ENCODE measurements around the gene SLC1A4. TPM values are rescaled to one million over a fixed set of nuclear protein-coding genes. Genes with fewer than 3 reads are reported as not detected.

The SLC1A4 gene
- total RNA-seq, 1 experiment from 2014 or later: 12.9 TPM

DNA sequence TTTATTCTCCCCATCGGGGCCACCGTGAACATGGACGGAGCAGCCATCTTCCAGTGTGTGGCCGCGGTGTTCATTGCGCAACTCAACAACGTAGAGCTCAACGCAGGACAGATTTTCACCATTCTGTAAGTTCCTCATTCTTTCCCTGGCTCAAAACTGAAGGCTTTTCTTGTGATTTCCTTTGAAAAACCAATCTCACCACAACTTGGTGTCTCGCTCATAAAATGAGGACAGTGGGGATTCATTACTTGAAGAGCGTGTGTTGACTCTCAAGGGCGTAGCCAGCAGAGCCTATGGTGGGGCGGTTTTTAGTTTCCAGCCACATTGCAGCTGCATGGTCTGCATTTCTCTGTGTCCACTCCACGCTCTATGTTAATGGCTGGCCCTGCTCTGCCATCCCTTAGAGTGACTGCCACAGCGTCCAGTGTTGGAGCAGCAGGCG lies 29.0 kb downstream of the SLC1A4 start:
- Histone ChIP-seq H3K4me1 (ENCODE audit: control insufficient read depth, insufficient read depth, low read length) (no peaks in the 10 kb centered on the region), H3K36me3 (ENCODE audit: control insufficient read depth, insufficient read depth, low read length) (no peaks in the 10 kb centered on the region), H3K27ac (ENCODE audit: low read length) (no peak overlapping the region), H3K9me3 (ENCODE audit: control insufficient read depth, insufficient read depth, low read depth, low read length) (no peaks in the 10 kb centered on the region), H3K27me3 (ENCODE audit: control insufficient read depth, insufficient read depth, low read length) (no peaks in the 10 kb centered on the region), H3K4me3 (ENCODE audit: low read depth in 2 of 2, low read length in 2 of 2) (no peak overlapping the region)
- no TSS peak for BruUV-seq (replicated peaks)
- ATAC-seq (no peak), DNase-seq (ENCODE audit: low read depth, low spot score) (no peak)
- POLR2A ChIA-PET: no interaction called here
- intact Hi-C loops (cut with micrococcal nuclease; ENCODE audit: unreplicated experiment): no loop called here
- TF ChIP-seq, protein P1, sequence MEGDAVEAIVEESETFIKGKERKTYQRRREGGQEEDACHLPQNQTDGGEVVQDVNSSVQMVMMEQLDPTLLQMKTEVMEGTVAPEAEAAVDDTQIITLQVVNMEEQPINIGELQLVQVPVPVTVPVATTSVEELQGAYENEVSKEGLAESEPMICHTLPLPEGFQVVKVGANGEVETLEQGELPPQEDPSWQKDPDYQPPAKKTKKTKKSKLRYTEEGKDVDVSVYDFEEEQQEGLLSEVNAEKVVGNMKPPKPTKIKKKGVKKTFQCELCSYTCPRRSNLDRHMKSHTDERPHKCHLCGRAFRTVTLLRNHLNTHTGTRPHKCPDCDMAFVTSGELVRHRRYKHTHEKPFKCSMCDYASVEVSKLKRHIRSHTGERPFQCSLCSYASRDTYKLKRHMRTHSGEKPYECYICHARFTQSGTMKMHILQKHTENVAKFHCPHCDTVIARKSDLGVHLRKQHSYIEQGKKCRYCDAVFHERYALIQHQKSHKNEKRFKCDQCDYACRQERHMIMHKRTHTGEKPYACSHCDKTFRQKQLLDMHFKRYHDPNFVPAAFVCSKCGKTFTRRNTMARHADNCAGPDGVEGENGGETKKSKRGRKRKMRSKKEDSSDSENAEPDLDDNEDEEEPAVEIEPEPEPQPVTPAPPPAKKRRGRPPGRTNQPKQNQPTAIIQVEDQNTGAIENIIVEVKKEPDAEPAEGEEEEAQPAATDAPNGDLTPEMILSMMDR (IDR thresholded peaks at IDR 0.05): no peak
- TF ChIP-seq, protein P2, sequence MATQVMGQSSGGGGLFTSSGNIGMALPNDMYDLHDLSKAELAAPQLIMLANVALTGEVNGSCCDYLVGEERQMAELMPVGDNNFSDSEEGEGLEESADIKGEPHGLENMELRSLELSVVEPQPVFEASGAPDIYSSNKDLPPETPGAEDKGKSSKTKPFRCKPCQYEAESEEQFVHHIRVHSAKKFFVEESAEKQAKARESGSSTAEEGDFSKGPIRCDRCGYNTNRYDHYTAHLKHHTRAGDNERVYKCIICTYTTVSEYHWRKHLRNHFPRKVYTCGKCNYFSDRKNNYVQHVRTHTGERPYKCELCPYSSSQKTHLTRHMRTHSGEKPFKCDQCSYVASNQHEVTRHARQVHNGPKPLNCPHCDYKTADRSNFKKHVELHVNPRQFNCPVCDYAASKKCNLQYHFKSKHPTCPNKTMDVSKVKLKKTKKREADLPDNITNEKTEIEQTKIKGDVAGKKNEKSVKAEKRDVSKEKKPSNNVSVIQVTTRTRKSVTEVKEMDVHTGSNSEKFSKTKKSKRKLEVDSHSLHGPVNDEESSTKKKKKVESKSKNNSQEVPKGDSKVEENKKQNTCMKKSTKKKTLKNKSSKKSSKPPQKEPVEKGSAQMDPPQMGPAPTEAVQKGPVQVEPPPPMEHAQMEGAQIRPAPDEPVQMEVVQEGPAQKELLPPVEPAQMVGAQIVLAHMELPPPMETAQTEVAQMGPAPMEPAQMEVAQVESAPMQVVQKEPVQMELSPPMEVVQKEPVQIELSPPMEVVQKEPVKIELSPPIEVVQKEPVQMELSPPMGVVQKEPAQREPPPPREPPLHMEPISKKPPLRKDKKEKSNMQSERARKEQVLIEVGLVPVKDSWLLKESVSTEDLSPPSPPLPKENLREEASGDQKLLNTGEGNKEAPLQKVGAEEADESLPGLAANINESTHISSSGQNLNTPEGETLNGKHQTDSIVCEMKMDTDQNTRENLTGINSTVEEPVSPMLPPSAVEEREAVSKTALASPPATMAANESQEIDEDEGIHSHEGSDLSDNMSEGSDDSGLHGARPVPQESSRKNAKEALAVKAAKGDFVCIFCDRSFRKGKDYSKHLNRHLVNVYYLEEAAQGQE (IDR thresholded peaks at IDR 0.05; ENCODE audit: insufficient read depth in 1 of 2, low read depth in 2 of 2, low read length in 1 of 2): no peak
- CTCF ChIA-PET: no interaction called here
- in situ Hi-C loops (cut with HindIII; ENCODE audit: low pct_unique_long_range_greater_than_20kb, low sequenced_read_pairs): no loop called here

DNA sequence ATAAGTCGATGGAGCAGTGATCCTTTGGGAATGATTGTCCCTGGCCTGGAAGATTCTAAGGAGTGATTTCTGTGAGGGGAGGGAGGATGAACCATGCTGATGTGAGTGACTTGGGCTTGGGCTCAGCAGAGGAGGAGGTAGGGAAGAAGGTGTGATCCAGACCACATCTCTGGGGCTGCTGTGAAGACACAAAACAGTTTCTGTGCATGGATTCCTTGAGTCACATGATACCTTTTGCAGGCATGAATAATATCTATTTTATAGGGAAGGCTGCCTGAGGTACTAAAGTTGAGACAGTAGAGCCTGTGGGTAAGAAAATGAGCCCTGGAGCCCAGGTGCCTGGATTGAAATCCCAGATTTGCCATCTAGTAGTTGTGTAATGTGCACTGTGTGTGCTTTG lies 29.8 kb downstream of the SLC1A4 start:
- BruUV-seq (replicated peaks): no TSS peak
- DNase-seq (ENCODE audit: low read depth, low spot score): no peak
- CTCF ChIA-PET: no interaction called here
- Histone ChIP-seq H3K27me3 (ENCODE audit: control insufficient read depth, insufficient read depth, low read length) (no peaks in the 10 kb centered on the region), H3K36me3 (ENCODE audit: control insufficient read depth, insufficient read depth, low read length) (no peaks in the 10 kb centered on the region), H3K9me3 (ENCODE audit: control insufficient read depth, insufficient read depth, low read depth, low read length) (no peaks in the 10 kb centered on the region), H3K27ac (ENCODE audit: low read length) (no peak overlapping the region), H3K4me3 (ENCODE audit: low read depth in 2 of 2, low read length in 2 of 2) (no peak overlapping the region), H3K4me1 (ENCODE audit: control insufficient read depth, insufficient read depth, low read length) (no peaks in the 10 kb centered on the region)
- no peak for TF ChIP-seq POLR2AphosphoS5 (IDR thresholded peaks at IDR 0.05; ENCODE audit: low read depth, low read length)
- no peak for TF ChIP-seq SIN3A (IDR thresholded peaks at IDR 0.05; ENCODE audit: borderline replicate concordance, insufficient read depth, low read depth, low read length)
- TF ChIP-seq, protein P2 (IDR thresholded peaks at IDR 0.05; ENCODE audit: insufficient read depth in 1 of 2, low read depth in 2 of 2, low read length in 1 of 2): no peak
- TF ChIP-seq, protein P1 (IDR thresholded peaks at IDR 0.05): no peak
- no peak for TF ChIP-seq TCF7L2 (IDR thresholded peaks at IDR 0.05; ENCODE audit: low read depth, low read length)
- intact Hi-C loops (cut with micrococcal nuclease; ENCODE audit: unreplicated experiment): no loop called here
- in situ Hi-C loops (cut with HindIII; ENCODE audit: low pct_unique_long_range_greater_than_20kb, low sequenced_read_pairs): no loop called here
- no peak for ATAC-seq
- POLR2A ChIA-PET: no interaction called here

Measured in Panc1 (cell line).